GM12878 (cell line): ENCODE data around the gene SF1. TPM values are rescaled to one million over a fixed set of nuclear protein-coding genes. Genes with fewer than 3 reads are reported as not detected.

ENCODE experiments used
- ATAC-seq: fragments of 200-7000 bp; cut with Tn5 transposase; 3 replicates; pipeline ENCODE4 v1.9.1; 2020; ENCODE audit warnings: mild to moderate bottlenecking, moderate library complexity
- BruUV-seq: library from RNA; stranded (reverse); fragments of 400-500 nt; replicated peaks from 2 replicates; lab custom pipeline; 2021; lab: Mats Ljungman, UMichigan
- CTCF ChIA-PET: fragments of 300-600 bp; sonication (Branson Sonifier 250); formaldehyde crosslinking; extraction: SDS; loops from one replicate; lab custom pipeline; 2021; ENCODE audit warnings: inconsistent platforms; lab: Yijun Ruan, JAX
- POLR2A ChIA-PET: fragments of 350-600 bp; formaldehyde crosslinking; extraction: SDS; loops from one replicate; lab custom pipeline; 2021; ENCODE audit warnings: inconsistent platforms; lab: Charles Lee
- RAD21 ChIA-PET: fragments of 300-600 bp; sonication (Branson Sonifier 250); formaldehyde crosslinking; loops from one replicate; lab custom pipeline; 2023; ENCODE audit warnings: antibody characterized with exemption; ENCODE audit not compliant: unreplicated experiment; lab: Charles Lee
- SMC1A ChIA-PET: fragments of 300-600 bp; sonication (Branson Sonifier 250); formaldehyde crosslinking; loops from one replicate; lab custom pipeline; 2023; ENCODE audit not compliant: unreplicated experiment, uncharacterized antibody; lab: Charles Lee
- DNase-seq: peaks from one replicate; pipeline ENCODE4 v3.0.0-alpha.2; 2011; ENCODE audit warnings: low read depth, low spot score
- FAIRE-seq: peaks from 3 replicates; lab custom pipeline; 2011; peaks lifted over from hg19 to GRCh38; lab: Jason Lieb, UNC
- H2AFZ ChIP-seq: 2 replicates; pipeline ENCODE4 v1.6.0; 2011; ENCODE audit warnings: low read depth, low read length, control low read depth; ENCODE audit not compliant: control insufficient read depth
- H3K27ac ChIP-seq: 2 replicates; pipeline ENCODE4 v1.5.1; 2011; ENCODE audit warnings: control low read depth; ENCODE audit not compliant: control insufficient read depth, insufficient read depth
- H3K27me3 ChIP-seq, 2 experiments: replicated peaks in 1 of 2; 2 replicates each; pipeline versions ENCODE4 v1.6.0 to v1.6.1; 2011; ENCODE audit warnings: low read length in 1 of 2; ENCODE audit not compliant: control insufficient read depth in 2 of 2, insufficient read depth in 2 of 2
- H3K36me3 ChIP-seq, 2 experiments: 2 replicates each; pipeline ENCODE4 v1.5.1; 2011; ENCODE audit warnings: low read length in 1 of 2; ENCODE audit not compliant: control insufficient read depth in 2 of 2, insufficient read depth in 2 of 2
- H3K4me1 ChIP-seq: 2 replicates; pipeline ENCODE4 v1.6.1; 2011; ENCODE audit warnings: mild to moderate bottlenecking, low read length, moderate library complexity, mixed read lengths; ENCODE audit not compliant: control insufficient read depth, insufficient read depth
- H3K4me2 ChIP-seq: 2 replicates; pipeline ENCODE4 v1.6.0; 2011; ENCODE audit warnings: control low read depth; ENCODE audit not compliant: control insufficient read depth, insufficient read depth
- H3K4me3 ChIP-seq: fragments of 200-600 bp; sonication (generic); 2 replicates; pipeline ENCODE4 v1.5.1; 2016
- H3K79me2 ChIP-seq: 2 replicates; pipeline ENCODE4 v1.6.0; 2011; ENCODE audit warnings: low read length; ENCODE audit not compliant: control insufficient read depth, insufficient read depth
- H3K9ac ChIP-seq: 2 replicates; pipeline ENCODE4 v1.8.0; 2011; ENCODE audit warnings: low read length, control low read depth, mixed read lengths; ENCODE audit not compliant: control insufficient read depth, insufficient read depth
- H3K9me3 ChIP-seq: replicated peaks from 3 replicates; pipeline ENCODE4 v1.5.1; 2011; ENCODE audit warnings: mild to moderate bottlenecking, low read length; ENCODE audit not compliant: control insufficient read depth, insufficient read depth
- H4K20me1 ChIP-seq: 2 replicates; pipeline ENCODE4 v1.6.0; 2011; ENCODE audit not compliant: control insufficient read depth, insufficient read depth
- BACH1 ChIP-seq: fragments of 450-650 bp; IDR thresholded peaks from 2 replicates; pipeline ENCODE4 v1.6.1; 2017; ENCODE audit warnings: mild to moderate bottlenecking, borderline replicate concordance
- EED ChIP-seq: sonication (generic); IDR thresholded peaks from 2 replicates; pipeline ENCODE4 v1.6.1; 2016; ENCODE audit warnings: antibody characterized with exemption, low read depth
- EGR1 ChIP-seq, 2 experiments: IDR thresholded peaks; 1 replicate in 1 of 2; 2 replicates in 1 of 2; pipeline ENCODE4 v1.6.1; 2011 to 2012; ENCODE audit warnings: low read depth in 2 of 2, low read length in 2 of 2, borderline replicate concordance in 1 of 2, mild to moderate bottlenecking in 1 of 2, moderate library complexity in 1 of 2
- KLF5 ChIP-seq: fragments of 450-650 bp; IDR thresholded peaks from 2 replicates; pipeline ENCODE4 v1.6.1; 2014; ENCODE audit warnings: mild to moderate bottlenecking; ENCODE audit not compliant: partially characterized antibody
- MXI1 ChIP-seq: fragments of 150-350 bp; IDR thresholded peaks from 2 replicates; pipeline ENCODE4 v1.6.1; 2011; ENCODE audit warnings: low read depth, mild to moderate bottlenecking, inconsistent platforms, low read length, improper control_type of control experiment
- NFYA ChIP-seq: IDR thresholded peaks from 2 replicates; pipeline ENCODE4 v1.6.1; 2011; ENCODE audit warnings: low read depth, mild to moderate bottlenecking, low read length, improper control_type of control experiment, borderline replicate concordance
- PAX8 ChIP-seq: fragments of 450-650 bp; IDR thresholded peaks from 2 replicates; pipeline ENCODE4 v1.6.1; 2017; ENCODE audit warnings: mild to moderate bottlenecking, moderate library complexity
- POLR2AphosphoS5 ChIP-seq: IDR thresholded peaks from 2 replicates; pipeline ENCODE4 v1.6.1; 2011; ENCODE audit warnings: mild to moderate bottlenecking, low read length, inconsistent platforms
- RAD51 ChIP-seq: fragments of 450-650 bp; IDR thresholded peaks from 2 replicates; pipeline ENCODE4 v1.6.1; 2016; ENCODE audit warnings: moderate library complexity, mild to moderate bottlenecking, inconsistent platforms
- RUNX3 ChIP-seq: IDR thresholded peaks from 2 replicates; pipeline ENCODE4 v1.6.1; 2012; ENCODE audit warnings: low read length, inconsistent platforms
- STAT1 ChIP-seq: fragments of 450-650 bp; conservative IDR thresholded peaks from 2 replicates; pipeline ENCODE4 v1.6.1; 2014; ENCODE audit warnings: antibody characterized with exemption, mild to moderate bottlenecking
- TCF12 ChIP-seq: IDR thresholded peaks from 2 replicates; pipeline ENCODE4 v1.6.1; 2011; ENCODE audit warnings: low read depth, mild to moderate bottlenecking, low read length
- WGBS: methylation state at CpG from one replicate; pipeline ENCODE4 v1.1.6; 2016; ENCODE audit warnings: low lambda C conversion rate; ENCODE audit not compliant: insufficient replicate concordance, insufficient coverage; ENCODE audit errors: missing lambda C conversion rate; 5-methylcytosine and 5-hydroxymethylcytosine counted together
- in situ Hi-C: fragments of 300-500 bp; cut with MboI; formaldehyde crosslinking; loops from 9 replicates; pipeline ENCODE4 v1.14.3; 2018; ENCODE audit warnings: mixed read lengths
- intact Hi-C: fragments of 100-400 bp; cut with micrococcal nuclease; formaldehyde crosslinking; loops from one replicate; pipeline ENCODE4 v1.14.2; 2022; ENCODE audit not compliant: unreplicated experiment
- polyA plus RNA-seq, 11 experiments: library from polyadenylated mRNA; depleted of rRNA in 4 of 11; unstranded in 6 of 11; stranded (reverse) in 5 of 11; fragments of >200 nt; fragmentation: Nextera tagmentation in 4 of 11; fragmentation: Illumina TruSeq in 1 of 11; extraction: Ambion mirVana in 4 of 11; extraction: Trizol in 1 of 11; gene quantifications; 1 replicate in 1 of 11; 2 replicates in 10 of 11; pipeline versions ENCODE4 v1.2.1 to v1.2.3, GENCODE V29; 2011 to 2016; ENCODE audit warnings: inconsistent platforms in 2 of 11, missing spikeins in 2 of 11, low read depth in 1 of 11
- total RNA-seq, 4 experiments: library from RNA; depleted of rRNA in 3 of 4; stranded (reverse); fragments of >200 nt in 3 of 4; fragmentation: Illumina TruSeq in 1 of 4; extraction: Trizol in 1 of 4; gene quantifications; 2 replicates each; pipeline versions ENCODE4 v1.2.1 to v1.2.3, GENCODE V29; 2013 to 2021
- TF ChIP-seq, protein P1 (sequence below): fragments of 450-650 bp; conservative IDR thresholded peaks from 2 replicates; pipeline ENCODE4 v1.6.1; 2017; ENCODE audit warnings: mild to moderate bottlenecking, moderate library complexity
- TF ChIP-seq, protein P2 (sequence below): IDR thresholded peaks from 2 replicates; pipeline ENCODE4 v1.6.1; 2012; ENCODE audit warnings: low read depth, low read length, improper control_type of control experiment
- TF ChIP-seq, protein P3 (sequence below): fragments of 450-650 bp; formaldehyde crosslinking; IDR thresholded peaks from 2 replicates; pipeline ENCODE4 v1.4.0; 2022; ENCODE audit warnings: mild to moderate bottlenecking, moderate library complexity
- TF ChIP-seq, protein P4 (sequence below): fragments of 450-650 bp; IDR thresholded peaks from 2 replicates; pipeline ENCODE4 v1.6.1; 2018; ENCODE audit warnings: borderline replicate concordance, mild to moderate bottlenecking; ENCODE audit not compliant: partially characterized antibody

SF1 gene
- total and polyA plus RNA-seq, 10 of the 15 experiments (the other 5 are each of a cell fraction or from before 2014, with no cell fraction given) = 13.6 to 337 (median 103) TPM

DNA sequence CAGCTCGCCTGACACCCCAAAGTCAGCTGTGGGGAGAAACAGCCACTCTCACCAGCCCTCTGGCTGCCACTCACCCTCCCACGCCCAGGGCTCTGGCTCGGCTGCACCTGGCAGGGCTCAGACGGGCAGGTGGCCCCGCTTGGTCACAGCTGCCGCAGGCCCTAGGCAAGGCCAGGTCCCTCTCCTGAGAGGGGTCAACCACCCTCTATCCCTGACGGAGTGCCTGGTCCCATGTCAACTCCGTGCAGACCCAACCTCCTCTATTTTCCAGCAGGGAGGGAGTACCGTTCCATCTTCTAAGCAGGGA lies 22.8 kb upstream of the SF1 start:
- ChIA-PET POLR2A (interaction anchor here (0.5 to 5.4 kb wide), 5 partner anchors 10 to 29 kb away, joined by 3 to 33 read pairs (median 8); partner anchors contain the start of gene SF1), RAD21 (interaction anchor here (1.3 to 2.4 kb wide), 2 partner anchors 16 to 57 kb away, joined by 3 to 5 read pairs; partner anchors contain the start of gene RASGRP2), CTCF (interaction anchor here (1.0 to 5.8 kb wide), 5 partner anchors 14 to 112 kb away, joined by 3 to 41 read pairs (median 6); partner anchors contain the start of genes RASGRP2 and SF1), SMC1A (interaction anchor here (1.4 to 2.6 kb wide), 3 partner anchors 19 to 30 kb away, joined by 3 to 7 read pairs (median 4); partner anchors contain the start of gene SF1)
- Histone ChIP-seq H3K79me2 (peaks cover 30% of the 10 kb centered on the region), H3K36me3 (peaks cover 6 to 16% of the 10 kb centered on the region in 2 experiments; a peak in 3 of 4 replicates), H3K4me1 (peaks cover 37% of the 10 kb centered on the region), H3K27ac (peak overlapping the region; percentile 92), H3K27me3 (no peaks in the 10 kb centered on the region), H4K20me1 (no peaks in the 10 kb centered on the region), H3K4me3 (peak overlapping the region; percentile 87), H3K9me3 (no peaks in the 10 kb centered on the region), H2AFZ (no peak overlapping the region), H3K4me2 (peak overlapping the region; percentile 87), H3K9ac (peak overlapping the region; percentile 93)
- in situ Hi-C loops = no loop called here
- DNase-seq (no peak), FAIRE-seq (no peak), ATAC-seq (peak; percentile 7)
- BruUV-seq = no TSS peak
- 78% methylated on average over 9 of the region's 9 CpGs for WGBS
- intact Hi-C loops = no loop called here
- TF ChIP-seq, protein P1, sequence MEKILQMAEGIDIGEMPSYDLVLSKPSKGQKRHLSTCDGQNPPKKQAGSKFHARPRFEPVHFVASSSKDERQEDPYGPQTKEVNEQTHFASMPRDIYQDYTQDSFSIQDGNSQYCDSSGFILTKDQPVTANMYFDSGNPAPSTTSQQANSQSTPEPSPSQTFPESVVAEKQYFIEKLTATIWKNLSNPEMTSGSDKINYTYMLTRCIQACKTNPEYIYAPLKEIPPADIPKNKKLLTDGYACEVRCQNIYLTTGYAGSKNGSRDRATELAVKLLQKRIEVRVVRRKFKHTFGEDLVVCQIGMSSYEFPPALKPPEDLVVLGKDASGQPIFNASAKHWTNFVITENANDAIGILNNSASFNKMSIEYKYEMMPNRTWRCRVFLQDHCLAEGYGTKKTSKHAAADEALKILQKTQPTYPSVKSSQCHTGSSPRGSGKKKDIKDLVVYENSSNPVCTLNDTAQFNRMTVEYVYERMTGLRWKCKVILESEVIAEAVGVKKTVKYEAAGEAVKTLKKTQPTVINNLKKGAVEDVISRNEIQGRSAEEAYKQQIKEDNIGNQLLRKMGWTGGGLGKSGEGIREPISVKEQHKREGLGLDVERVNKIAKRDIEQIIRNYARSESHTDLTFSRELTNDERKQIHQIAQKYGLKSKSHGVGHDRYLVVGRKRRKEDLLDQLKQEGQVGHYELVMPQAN = no peak
- TF ChIP-seq BACH1 (no peak), KLF5 (no peak), RAD51 (no peak), NFYA (no peak), EGR1 (IDR thresholded peaks at IDR 0.05; ENCODE audit: borderline replicate concordance in 1 of 2, low read depth in 2 of 2, low read length in 2 of 2) (peak in 1 of 2 experiments; percentile 26; a peak in 1 of 3 replicates), STAT1 (no peak), TCF12 (peak; percentile 90; the same call in 1 of the 2 replicates), POLR2AphosphoS5 (0 out of 2 replicates have a peak, but pooled peaks have one; percentile 22), MXI1 (no peak), PAX8 (no peak), RUNX3 (no peak), EED (no peak)
- TF ChIP-seq, protein P2, sequence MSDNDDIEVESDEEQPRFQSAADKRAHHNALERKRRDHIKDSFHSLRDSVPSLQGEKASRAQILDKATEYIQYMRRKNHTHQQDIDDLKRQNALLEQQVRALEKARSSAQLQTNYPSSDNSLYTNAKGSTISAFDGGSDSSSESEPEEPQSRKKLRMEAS = no peak
- TF ChIP-seq, protein P3, sequence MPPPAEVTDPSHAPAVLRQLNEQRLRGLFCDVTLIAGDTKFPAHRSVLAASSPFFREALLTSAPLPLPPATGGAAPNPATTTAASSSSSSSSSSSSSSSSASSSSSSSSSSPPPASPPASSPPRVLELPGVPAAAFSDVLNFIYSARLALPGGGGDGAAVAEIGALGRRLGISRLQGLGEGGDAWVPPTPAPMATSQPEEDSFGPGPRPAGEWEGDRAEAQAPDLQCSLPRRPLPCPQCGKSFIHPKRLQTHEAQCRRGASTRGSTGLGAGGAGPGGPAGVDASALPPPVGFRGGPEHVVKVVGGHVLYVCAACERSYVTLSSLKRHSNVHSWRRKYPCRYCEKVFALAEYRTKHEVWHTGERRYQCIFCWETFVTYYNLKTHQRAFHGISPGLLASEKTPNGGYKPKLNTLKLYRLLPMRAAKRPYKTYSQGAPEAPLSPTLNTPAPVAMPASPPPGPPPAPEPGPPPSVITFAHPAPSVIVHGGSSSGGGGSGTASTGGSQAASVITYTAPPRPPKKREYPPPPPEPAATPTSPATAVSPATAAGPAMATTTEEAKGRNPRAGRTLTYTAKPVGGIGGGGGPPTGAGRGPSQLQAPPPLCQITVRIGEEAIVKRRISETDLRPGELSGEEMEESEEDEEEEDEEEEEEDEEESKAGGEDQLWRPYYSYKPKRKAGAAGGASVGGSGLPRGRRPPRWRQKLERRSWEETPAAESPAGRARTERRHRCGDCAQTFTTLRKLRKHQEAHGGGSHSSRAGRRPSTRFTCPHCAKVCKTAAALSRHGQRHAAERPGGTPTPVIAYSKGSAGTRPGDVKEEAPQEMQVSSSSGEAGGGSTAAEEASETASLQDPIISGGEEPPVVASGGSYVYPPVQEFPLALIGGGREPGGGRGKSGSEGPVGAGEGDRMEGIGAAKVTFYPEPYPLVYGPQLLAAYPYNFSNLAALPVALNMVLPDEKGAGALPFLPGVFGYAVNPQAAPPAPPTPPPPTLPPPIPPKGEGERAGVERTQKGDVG (CRISPR knock-in tag) = no peak
- TF ChIP-seq, protein P4, sequence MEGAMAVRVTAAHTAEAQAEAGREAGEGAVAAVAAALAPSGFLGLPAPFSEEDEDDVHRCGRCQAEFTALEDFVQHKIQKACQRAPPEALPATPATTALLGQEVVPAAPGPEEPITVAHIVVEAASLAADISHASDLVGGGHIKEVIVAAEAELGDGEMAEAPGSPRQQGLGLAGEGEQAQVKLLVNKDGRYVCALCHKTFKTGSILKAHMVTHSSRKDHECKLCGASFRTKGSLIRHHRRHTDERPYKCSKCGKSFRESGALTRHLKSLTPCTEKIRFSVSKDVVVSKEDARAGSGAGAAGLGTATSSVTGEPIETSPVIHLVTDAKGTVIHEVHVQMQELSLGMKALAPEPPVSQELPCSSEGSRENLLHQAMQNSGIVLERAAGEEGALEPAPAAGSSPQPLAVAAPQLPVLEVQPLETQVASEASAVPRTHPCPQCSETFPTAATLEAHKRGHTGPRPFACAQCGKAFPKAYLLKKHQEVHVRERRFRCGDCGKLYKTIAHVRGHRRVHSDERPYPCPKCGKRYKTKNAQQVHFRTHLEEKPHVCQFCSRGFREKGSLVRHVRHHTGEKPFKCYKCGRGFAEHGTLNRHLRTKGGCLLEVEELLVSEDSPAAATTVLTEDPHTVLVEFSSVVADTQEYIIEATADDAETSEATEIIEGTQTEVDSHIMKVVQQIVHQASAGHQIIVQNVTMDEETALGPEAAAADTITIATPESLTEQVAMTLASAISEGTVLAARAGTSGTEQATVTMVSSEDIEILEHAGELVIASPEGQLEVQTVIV = no peak
